Dedifferentiated amniotic fluid mesenchymal stem cell (primary cell): Measurements from ENCODE around the gene VASP.
"Not testable (repeated sequence)": the region's sequence is repeated elsewhere in the genome, so short reads cannot be mapped to it uniquely, and the experiment has no call there.

Experiments used
- DNase-seq: peaks from one replicate; pipeline ENCODE4 v3.0.0-alpha.2; 2016; ENCODE audit errors: extremely low spot score

The VASP gene

DNA sequence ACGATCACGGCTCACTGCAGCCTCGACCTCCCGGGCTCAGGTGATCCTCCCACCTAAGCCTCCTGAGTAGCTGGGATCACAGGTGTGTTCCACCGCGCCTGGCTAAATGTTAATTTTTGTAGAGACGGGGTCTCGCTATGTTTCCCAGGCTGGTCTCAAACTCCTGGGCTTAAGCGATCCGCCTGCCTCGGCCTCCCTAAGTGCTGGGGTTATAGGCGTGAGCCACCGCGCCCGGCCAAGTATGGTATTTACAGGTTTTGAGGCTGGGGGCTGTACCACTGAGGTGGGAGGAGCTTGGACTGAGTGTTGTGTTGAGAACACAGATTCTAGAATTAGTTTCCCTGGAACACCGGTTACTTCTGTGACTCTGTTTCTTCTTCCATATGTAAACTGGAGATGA is 9.5 kb upstream of the VASP start:
- no peak for DNase-seq

DNA sequence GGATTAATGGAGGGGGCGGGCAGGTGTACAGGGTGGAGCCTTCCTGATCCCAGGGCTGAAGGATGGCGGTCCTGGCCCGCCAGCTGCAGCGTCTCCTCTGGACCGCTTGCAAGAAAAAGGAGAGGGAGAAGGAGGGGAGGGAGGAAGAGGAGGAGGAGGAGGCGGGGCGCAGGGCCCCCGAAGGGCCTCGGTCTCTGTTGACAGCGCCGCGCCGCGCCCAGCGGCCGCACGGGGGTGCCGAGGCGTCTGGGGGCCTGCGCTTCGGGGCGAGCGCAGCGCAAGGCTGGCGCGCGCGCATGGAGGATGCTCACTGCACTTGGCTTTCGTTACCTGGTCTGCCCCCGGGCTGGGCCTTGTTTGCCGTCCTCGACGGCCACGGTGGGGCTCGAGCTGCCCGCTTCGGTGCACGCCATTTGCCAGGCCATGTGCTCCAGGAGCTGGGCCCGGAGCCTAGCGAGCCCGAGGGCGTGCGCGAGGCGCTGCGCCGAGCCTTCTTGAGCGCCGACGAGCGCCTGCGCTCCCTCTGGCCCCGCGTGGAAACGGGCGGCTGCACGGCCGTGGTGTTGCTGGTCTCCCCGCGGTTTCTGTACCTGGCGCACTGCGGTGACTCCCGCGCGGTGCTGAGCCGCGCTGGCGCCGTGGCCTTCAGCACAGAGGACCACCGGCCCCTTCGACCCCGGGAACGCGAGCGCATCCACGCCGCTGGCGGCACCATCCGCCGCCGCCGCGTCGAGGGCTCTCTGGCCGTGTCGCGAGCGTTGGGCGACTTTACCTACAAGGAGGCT is 8.7 kb upstream of the VASP start, which contains the start of gene PPM1N:
Gene PPM1N, plus strand, starts transcription at position 33 of the 785 bp plus-strand sequence. Its CDS starts 30 bp downstream, at position 63.
- DNase-seq = no peak

DNA sequence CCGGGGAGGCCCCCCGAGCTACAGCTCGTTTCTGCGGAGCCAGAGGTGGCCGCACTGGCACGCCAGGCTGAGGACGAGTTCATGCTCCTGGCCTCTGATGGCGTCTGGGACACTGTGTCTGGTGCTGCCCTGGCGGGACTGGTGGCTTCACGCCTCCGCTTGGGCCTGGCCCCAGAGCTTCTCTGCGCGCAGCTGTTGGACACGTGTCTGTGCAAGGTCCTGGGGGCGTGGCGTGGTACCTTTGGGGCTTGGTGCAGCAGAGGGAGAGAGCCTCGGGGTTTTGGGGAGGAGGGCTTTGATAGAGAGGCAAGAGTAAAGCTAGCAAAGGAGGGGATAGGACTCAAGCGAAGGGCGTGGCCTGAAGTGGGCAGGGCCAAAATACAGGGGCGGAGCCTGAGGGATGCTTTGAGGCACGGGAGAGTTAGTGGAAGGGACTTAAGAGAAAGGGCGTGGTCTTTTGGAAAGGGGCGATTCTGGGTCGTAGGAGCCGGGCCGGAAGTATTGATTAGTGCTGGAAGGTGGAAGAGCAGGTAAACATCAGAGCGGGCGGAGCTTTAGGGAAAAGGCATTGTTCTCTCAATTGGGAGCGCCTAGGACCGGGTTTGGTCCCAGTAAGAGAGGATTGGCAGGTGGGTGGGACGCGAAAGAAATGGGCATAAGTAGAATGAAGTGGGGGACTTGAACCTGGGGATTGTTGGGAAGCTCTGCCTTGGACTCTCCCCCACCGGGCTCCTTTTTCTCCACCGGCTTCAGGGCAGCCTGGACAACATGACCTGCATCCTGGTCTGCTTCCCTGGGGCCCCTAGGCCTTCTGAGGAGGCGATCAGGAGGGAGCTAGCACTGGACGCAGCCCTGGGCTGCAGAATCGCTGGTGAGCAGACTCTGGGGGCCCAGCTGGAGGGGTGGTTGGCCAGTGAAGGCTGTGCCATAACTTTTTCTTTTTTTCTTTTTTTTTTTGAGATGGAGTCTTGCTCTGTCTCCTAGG is 7.8 kb upstream of the VASP start:
- no peak for DNase-seq

DNA sequence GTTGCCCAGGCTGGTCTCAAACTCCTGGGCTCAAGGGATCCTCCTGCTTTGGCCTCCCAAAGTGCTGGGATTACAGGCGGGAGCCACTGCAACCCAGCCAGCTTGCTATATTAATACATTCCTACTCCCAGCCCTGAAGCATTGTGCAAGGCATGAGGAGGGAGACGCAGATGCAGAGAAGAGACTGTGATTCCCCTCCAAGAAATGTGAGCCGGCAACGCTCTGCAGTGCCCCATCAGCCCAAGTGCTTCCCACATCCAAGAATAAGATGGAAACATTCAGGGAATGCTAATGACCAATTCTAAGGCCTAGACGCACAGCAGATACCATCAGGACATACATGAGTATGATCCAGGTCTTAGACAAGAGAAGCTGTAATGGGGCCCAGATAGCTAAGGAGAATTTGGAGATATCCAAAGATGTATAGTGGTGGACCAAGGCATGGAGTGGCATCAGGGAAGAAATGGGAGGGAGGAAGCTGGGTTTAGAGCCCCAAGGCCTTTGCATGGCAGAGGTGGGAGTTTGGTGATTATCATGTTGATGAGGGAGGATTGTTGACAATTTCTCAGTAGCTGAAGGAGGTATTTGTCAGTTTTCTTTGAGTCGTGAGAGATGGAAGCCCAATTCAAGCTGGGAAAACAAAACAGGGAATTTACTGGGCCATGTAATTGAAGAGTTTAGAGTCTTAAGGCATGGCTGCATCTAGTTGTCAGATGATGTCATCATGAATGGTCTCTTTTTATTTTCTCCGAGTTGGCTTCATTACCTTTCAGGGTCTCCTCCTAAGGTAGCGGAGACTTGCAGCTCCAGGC is 6.2 kb upstream of the VASP start:
- no peak for DNase-seq

DNA sequence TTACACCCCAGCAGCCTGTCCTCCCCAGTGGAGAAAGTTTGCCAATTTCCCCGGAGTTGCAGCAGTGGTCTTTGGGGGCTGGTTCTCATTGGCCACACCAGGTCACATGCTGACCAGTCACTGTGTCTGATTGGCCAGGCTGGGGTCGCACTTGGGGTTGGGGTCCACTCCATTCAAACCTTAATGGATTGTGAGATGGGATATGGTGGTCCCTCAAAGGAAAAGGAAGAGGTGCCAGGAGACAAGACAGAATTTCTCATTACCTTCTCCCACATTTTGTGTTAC is 5.6 kb upstream of the VASP start:
- no peak for DNase-seq

DNA sequence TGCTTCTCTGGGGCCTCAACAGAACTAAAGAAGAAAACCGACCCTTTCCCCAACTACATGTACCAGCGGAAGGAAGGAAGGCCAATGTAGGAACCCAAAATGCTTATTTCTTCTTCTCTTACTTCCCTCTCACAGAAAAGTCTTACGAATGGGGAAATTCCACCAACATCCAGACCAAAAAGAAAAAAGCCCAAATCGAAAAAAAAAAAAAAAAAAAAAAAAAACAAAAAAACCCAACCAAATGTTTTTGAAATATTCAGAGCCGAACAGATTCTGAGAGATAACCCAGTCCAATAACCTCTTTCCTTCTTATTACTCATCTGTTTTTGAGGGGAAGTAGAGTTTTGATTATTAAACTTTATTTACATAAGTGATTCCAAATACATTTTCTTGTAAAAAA is 5.2 kb upstream of the VASP start:
- no peak for DNase-seq

DNA sequence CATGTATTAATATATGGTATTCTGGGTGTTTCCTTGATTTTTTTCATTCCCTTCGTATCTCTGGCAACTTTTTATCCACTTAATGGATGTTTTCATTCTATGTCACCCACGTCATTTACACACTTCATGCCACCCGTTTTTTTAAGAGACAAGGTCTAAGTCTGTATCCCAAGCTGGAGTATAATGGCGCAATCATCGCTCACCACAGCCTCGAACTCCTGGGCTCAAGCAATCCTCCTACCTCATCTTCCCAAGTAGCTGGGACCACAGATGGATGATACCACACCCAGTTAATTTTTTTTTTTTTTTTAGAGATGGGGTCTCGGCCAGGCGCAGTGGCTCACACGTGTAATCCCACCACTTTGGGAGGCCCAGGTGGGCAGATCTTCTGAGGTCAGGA is 3.4 kb upstream of the VASP start:
- DNase-seq = no peak

DNA sequence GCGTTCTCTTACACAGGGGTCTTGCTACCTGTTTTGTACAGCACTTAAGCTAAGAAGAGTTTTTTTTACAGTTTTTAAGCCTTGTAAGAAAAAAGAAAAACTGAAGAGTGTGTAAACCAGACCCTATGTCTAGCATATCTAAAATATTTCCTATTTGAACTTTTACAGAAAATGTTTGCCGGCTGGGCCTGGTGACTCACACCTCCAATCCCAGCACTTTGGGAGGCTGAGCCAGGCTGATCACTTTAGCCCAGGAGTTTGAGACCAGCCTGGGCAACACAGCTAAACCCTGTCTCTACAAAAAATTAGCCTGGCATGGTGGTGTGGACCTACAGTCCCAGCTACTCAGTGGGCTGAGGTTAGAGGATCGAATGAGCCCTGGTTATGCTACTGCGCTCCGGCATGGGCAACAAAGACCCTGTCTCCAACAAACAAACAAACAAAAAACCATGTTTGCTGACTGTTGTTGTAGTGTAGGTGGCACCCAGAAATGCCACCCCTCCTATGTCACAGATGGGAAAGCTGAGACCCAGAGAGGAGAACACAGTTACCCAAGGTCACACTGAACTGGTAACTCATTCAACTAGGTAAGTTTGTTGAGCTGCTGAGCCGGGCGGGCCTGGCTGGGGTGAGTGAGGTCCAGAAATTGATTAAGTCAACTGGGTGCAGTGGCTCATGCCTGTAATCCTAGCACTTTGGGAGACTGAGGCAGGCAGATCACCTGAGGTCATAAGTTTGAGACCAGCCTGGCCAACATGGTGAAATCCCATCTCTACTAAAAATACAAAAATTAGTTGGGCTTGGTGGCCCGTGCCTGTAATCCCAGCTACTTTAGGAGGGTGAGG is 1.9 kb upstream of the VASP start:
- no peak for DNase-seq

DNA sequence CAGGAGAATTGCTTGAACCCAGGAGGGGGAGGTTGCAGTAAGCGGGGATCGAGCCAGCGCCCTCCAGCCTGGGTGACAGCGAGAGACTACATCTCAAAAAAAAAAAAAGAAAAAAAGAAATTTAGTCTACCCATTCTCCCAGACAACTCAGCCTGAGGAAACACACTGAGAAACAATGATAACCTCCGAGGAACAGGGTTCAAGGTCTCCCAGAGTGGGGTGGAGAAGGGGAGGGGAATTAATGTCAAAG is 1.4 kb upstream of the VASP start:
- no peak for DNase-seq

DNA sequence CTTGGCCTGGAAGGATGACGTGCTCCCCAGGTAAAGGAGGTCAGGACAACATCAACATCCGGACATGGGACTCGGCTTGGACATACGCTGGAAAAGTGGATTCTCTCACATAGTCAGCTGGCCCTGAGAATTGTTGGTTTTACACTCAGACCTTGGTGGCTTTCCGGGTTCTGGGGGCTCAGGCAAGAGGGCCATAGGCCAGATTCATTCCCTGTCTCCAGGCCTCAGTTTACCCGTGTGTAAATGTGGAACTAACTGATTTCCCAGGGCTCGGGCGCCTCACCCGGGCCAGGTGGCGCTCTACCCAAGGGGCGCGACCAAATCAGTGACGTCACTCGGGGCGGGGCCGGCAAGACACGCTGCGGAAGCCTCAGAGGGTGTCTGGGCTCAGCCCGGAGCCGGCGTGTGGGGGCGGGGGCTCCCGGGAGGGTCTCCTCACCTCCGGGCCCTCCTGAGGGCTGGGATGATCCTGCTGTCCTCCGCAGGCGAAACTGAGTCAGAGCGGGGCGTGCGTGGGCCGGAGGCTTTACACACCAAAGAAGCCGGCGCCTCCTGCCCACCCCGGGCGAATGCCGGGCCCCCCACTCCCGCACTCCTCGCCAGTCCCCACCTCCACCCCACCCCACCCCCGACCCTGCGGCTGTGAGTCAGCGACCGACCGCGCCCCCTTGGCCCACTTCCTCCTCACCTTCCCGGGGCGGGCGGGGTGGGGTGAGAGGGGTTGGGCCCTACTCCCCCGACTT is 862 bp upstream of the VASP start:
- peak; percentile 83 for DNase-seq

DNA sequence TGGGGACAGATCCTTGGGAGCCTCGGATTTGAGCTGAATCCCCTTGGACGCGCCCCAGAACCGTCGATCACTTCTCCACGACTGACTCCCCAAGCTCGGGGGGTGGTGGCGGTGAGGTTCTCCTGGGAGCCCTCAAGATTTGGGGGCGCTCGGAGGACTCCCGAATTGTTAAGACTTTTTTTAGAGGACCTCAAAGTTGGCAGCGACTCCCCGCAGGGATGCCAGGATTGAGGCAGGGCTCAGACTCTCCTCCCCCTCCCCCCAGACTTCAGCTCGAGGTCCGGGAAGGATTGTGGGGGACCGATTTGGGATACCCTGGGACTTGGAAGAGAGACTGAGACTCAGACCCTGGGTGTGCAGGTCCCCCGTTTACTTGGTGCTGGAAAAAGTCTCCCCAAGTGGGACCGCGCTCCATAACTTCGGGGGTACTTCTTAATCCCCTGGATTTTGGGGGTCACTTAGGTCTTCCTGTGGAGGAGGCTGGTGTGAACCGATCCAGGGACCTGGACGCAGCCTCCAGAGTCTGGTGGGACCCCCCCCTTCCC is 665 bp downstream of the VASP start:
- DNase-seq = no peak

DNA sequence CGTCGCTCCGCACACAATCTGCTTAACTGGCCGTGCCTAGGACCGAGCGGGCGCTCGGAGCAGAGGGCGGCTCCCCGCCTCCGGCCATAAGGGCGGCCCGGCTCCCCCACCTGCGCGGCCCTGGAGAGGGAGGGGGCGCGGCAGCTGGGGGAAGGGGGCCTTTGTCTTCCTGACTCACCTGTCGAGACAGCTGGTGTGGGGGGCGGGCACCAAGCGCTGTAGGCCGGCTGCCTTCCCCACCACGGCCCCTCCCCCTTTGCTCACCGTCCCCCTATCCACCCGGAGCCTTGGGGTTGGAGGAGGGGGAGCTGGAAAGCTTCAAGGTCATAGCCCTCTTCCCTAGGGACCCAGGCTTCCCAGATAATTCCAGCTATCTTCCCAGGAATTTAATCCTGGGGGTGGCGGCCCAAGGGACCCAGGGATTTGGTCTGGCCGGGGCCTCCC is 1.2 kb downstream of the VASP start:
- DNase-seq = no peak

DNA sequence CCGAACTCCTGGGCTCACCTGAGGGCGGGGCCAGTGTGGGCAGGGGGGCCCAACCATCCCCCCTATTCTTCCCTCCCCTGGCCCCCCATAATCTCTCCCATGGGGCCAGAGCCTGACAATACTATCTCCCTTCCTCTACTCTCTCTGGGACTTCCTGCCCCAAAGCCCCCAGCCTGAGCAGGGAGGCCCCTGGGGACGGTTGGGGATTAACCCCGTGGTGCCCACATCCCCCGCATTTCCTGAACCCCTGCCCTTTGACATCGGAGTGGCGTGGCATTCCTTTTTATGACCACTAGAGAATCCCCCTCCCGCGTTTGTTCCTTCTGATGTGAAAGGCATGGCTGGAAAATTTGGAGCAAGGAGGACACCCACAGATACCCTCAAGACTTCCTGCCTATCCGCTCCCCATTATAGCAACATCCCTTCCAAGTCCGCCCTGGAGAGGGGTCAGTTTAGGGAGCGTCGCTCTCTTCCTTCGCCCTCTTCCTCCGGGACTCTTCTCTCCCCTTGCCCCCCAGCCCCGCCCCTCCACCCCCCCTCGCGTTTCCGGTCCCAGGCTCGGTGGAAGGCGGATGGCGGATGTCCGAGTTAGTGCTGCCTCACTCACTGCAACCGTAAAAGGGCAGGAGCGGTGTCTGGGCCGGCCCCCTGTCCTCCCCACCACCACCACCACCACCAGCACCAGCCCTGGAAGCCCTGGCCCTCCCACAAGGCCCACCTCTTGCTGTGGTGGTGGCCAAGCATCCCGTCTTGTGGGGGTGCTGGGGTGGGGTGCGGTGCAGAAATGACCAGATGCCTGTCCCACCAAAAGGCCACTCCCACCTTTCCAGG is 1.8 kb downstream of the VASP start:
- no peak for DNase-seq

DNA sequence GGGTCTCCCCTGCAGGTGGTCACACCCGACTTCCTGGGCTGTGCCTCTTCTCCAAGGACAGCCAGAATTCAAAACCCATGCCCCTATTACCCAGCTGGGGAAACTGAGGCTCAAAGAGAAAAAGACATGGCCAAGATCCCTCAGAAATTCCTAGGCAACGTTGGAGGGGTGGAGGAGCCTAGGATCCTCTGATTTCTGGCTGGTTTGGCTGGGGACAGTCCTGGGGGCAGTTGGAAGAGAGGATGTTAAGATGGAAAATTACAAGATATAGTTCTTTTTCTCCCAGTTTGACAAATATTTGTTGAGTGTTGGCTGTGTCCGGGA is 2.4 kb downstream of the VASP start:
- no peak for DNase-seq

DNA sequence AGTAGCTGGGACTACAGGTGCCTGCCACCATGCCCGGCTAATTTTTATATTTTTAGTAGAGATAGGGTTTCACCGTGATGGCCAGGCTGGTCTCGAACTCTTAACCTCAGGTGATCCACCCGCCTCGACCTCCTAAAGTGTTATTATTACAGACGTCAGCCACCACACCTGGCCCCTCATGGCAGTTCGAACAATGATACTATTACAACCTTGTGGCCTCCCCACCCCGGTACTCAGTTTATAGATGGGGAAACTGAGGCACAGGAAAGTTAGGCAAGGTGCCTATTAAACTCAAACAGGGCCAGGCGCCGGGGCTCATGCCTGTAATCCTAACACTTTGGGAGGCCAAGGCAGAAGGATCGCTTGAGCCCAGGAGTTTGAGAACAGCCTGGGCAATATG is 3.1 kb downstream of the VASP start:
- DNase-seq = not testable (repeated sequence)

DNA sequence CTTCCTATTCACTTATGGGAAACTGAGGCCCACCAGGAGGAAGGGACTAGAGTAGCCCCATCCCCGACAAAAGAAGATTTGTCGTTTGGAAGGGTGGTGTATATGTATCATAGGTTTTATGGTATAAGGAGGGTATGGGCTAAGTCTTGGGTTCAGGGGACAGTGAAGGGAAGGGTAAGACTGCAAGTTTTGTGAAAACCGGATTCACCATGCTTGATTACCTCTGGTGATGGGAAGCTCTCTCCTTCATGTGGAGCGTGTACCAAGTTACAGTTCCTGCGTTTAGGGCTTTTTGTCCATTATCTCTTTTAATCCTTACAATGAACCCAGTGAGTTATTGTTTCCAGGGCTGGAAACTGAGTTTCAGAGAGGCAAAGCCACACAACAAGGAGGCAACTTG is 3.8 kb downstream of the VASP start:
- no peak for DNase-seq

DNA sequence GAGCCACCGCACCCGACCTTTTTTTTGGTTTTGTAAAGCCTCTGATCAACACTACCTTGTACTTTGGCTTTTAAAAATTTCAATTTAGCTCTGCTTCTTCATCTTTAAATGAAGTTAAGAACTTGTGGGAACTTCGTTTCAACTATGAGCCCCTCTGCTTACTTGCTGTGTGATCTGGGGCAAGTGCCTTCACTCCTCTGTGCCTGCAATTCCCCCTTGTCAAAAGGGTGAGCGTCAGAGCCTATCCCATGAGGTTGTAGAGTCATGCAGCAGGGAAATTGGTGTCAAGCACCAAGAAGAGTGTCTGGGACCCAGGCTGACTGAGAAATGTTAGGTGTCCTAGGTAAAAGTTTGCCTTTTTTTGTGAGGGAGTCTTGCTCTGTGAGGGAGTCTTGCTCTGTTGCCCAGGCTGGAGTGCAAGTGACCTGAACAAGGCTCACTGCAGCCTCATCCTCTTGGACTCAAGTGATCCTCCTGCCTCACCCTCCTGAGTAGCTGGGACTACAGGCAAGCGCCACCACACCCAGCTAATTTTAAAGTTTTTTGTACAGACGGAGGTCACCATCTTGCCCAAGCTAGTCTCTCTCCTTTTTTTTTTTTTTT is 5.7 kb downstream of the VASP start:
- DNase-seq = no peak

DNA sequence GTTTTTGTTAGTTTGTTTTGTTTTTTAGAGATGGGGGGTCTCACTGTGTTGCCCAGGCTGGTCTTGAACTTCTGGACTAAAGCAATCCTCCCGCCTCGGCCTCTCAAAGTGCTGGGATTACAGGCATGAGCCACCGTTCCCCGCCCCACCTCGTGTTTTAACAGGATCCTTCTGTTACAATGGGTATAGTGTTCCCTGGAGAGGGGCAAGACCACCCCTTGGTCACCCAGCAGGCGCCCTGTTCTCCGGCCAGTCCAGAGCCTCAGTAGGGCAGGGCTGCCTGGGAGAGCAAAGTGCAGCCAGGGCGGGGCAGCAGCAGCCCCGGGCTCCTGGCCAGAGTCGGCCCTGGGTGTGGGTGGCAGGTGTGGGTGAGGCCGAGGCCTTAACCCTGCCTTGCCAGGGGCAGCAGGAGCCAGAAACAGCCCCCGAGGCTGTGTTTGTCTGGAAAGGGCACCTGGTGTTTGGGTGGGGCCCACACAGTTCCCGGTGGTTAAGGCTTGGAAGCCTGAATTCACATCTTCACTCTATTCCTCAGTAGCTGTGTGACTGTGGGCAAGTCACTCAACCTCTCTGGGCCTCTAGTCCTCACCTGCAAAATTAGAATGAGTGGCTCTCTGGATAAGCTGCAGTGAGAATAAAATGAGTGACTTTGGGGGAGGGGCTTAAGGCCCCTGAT is 7.2 kb downstream of the VASP start:
- DNase-seq = no peak
